B cell (primary cell): ENCODE results near the gene NUBPL. TPM values are rescaled to one million over a fixed set of nuclear protein-coding genes. Genes with fewer than 3 reads are reported as not detected.

Experiments used
- ATAC-seq: fragments of 200-7000 bp; cut with Tn5 transposase; one replicate; pipeline ENCODE4 v1.10.0; 2021; ENCODE audit warnings: low read depth, mild to moderate bottlenecking, moderate number of reproducible peaks, moderate library complexity
- CTCF ChIA-PET: fragments of 350-600 bp; sonication (Branson Sonifier 250); formaldehyde crosslinking; loops from one replicate; lab custom pipeline; 2021; ENCODE audit warnings: antibody characterized with exemption, inconsistent platforms; lab: Charles Lee
- POLR2A ChIA-PET: fragments of 350-600 bp; sonication (Branson Sonifier 250); formaldehyde crosslinking; loops from one replicate; lab custom pipeline; 2021; ENCODE audit warnings: antibody characterized with exemption; lab: Charles Lee
- DNase-seq: peaks from one replicate; pipeline ENCODE4 v3.0.0; 2013
- H2AFZ ChIP-seq: 2 replicates; pipeline ENCODE4 v1.6.1; 2012; ENCODE audit warnings: mild to moderate bottlenecking, low read depth, low read length; ENCODE audit not compliant: insufficient read depth, poor library complexity, severe bottlenecking
- H3K27ac ChIP-seq, 2 donors: 1 replicate in 1 of 2; 2 replicates in 1 of 2; pipeline ENCODE4 v1.5.1; 2012 to 2013; ENCODE audit warnings: low read length in 2 of 2, mild to moderate bottlenecking in 2 of 2, moderate library complexity in 1 of 2
- H3K27me3 ChIP-seq, 4 experiments: fragments of 200-600 bp in 1 of 4; sonication (generic) in 1 of 4; replicated peaks in 1 of 4; 1 replicate in 2 of 4; 2 replicates in 2 of 4; pipeline versions ENCODE4 v1.6.1 to v1.7.0; 2013 to 2016; ENCODE audit warnings: low read length in 3 of 4, mild to moderate bottlenecking in 2 of 4, mixed read lengths in 1 of 4, moderate library complexity in 1 of 4; ENCODE audit not compliant: insufficient read depth in 4 of 4, control insufficient read depth in 3 of 4; ENCODE audit errors: control extremely low read depth in 1 of 4
- H3K36me3 ChIP-seq, 2 experiments: replicated peaks in 1 of 2; 1 replicate in 1 of 2; 2 replicates in 1 of 2; pipeline versions ENCODE4 v1.6.1 to v1.7.1; 2013; ENCODE audit warnings: low read length in 1 of 2; ENCODE audit not compliant: insufficient read depth in 2 of 2, control insufficient read depth in 1 of 2; ENCODE audit errors: control extremely low read depth in 1 of 2, extremely low read depth in 1 of 2
- H3K4me1 ChIP-seq, 2 donors: fragments of 200-600 bp in 1 of 2; sonication (generic) in 1 of 2; 1 replicate in 1 of 2; 2 replicates in 1 of 2; pipeline versions ENCODE4 v1.5.1 to v1.6.1; 2013 to 2017; ENCODE audit warnings: low read length in 2 of 2; ENCODE audit not compliant: control insufficient read depth in 2 of 2, insufficient read depth in 2 of 2
- H3K4me2 ChIP-seq: replicated peaks from 2 replicates; pipeline ENCODE3; 2012; ENCODE audit warnings: mild to moderate bottlenecking, low read depth, low read length; ENCODE audit not compliant: poor library complexity, severe bottlenecking
- H3K4me3 ChIP-seq, 5 experiments: fragments of 200-600 bp in 1 of 5; sonication (generic) in 1 of 5; 1 replicate in 3 of 5; 2 replicates in 2 of 5; pipeline versions ENCODE4 v1.5.1 to v1.7.0; 2011 to 2016; ENCODE audit warnings: low read length in 4 of 5, mild to moderate bottlenecking in 4 of 5, low read depth in 2 of 5, control low read depth in 1 of 5, moderate library complexity in 1 of 5; ENCODE audit not compliant: insufficient read depth in 1 of 5; ENCODE audit errors: control extremely low read depth in 1 of 5, extremely low read depth in 1 of 5
- H3K79me2 ChIP-seq: fragments of 200-600 bp; sonication (generic); one replicate; pipeline ENCODE4 v1.6.0; 2016; ENCODE audit warnings: low read length; ENCODE audit not compliant: control insufficient read depth, insufficient read depth
- H3K9ac ChIP-seq: fragments of 200-600 bp; sonication (generic); 2 replicates; pipeline ENCODE4 v1.6.1; 2017; ENCODE audit warnings: mild to moderate bottlenecking, low read length, moderate library complexity
- H3K9me3 ChIP-seq, 3 donors: one replicate each; pipeline versions ENCODE4 v1.6.1 to v1.7.1; 2013; ENCODE audit warnings: low read length in 2 of 3; ENCODE audit not compliant: control insufficient read depth in 2 of 3, insufficient read depth in 1 of 3; ENCODE audit errors: control extremely low read depth in 1 of 3
- H4K20me1 ChIP-seq: 2 replicates; pipeline ENCODE4 v1.6.0; 2012; ENCODE audit warnings: mild to moderate bottlenecking, low read length; ENCODE audit not compliant: insufficient read depth, control insufficient read depth, poor library complexity, severe bottlenecking
- H3K27ac Mint-ChIP-seq: one replicate; pipeline ENCODE4 v1.8.0; 2021; ENCODE audit warnings: mixed read lengths
- H3K27me3 Mint-ChIP-seq: one replicate; pipeline ENCODE4 v1.8.0; 2021; ENCODE audit warnings: mixed read lengths
- H3K4me1 Mint-ChIP-seq: one replicate; pipeline ENCODE4 v1.8.0; 2021; ENCODE audit warnings: mixed read lengths
- H3K4me3 Mint-ChIP-seq: one replicate; pipeline ENCODE4 v1.8.0; 2021; ENCODE audit warnings: mixed read lengths
- H3K9me3 Mint-ChIP-seq: one replicate; pipeline ENCODE4 v1.8.0; 2022; ENCODE audit warnings: mixed read lengths; ENCODE audit not compliant: insufficient read depth
- CTCF ChIP-seq: fragments of 200-600 bp; IDR thresholded peaks from one replicate; pipeline ENCODE4 v1.8.0; 2022; ENCODE audit warnings: antibody characterized with exemption, mild to moderate bottlenecking
- EZH2 ChIP-seq: IDR thresholded peaks from 2 replicates; pipeline ENCODE4 v1.6.1; 2012; ENCODE audit warnings: borderline replicate concordance, low read depth, mild to moderate bottlenecking, moderate library complexity, low read length; ENCODE audit not compliant: insufficient read depth, poor library complexity, severe bottlenecking
- WGBS: methylation state at CpG from one replicate; pipeline ENCODE4 v1.1.5; 2013; ENCODE audit warnings: missing lambda C conversion rate; ENCODE audit not compliant: insufficient coverage; 5-methylcytosine and 5-hydroxymethylcytosine counted together
- intact Hi-C: fragments of 100-400 bp; cut with micrococcal nuclease; formaldehyde crosslinking; loops from one replicate; pipeline ENCODE4 v1.10.0; 2022
- polyA plus RNA-seq: library from polyadenylated mRNA; depleted of rRNA; stranded (reverse); fragments of >200 nt; gene quantifications from 2 replicates; pipeline ENCODE4 v1.2.3, GENCODE V29; 2012
- total RNA-seq, 2 donors: library from RNA; stranded (reverse); fragments of 120-200 nt in 1 of 2; gene quantifications; 1 replicate in 1 of 2; 2 replicates in 1 of 2; pipeline versions ENCODE4 v1.2.3 to v1.2.4, GENCODE V29; 2013 to 2022

Gene NUBPL
- total and polyA plus RNA-seq, 2 donors (not counting 1 experiment from before 2014, with no cell fraction given) = 1.9 to 14.2 TPM

GRCh38 chr14:31745741-31746140, 184.5 kb downstream of the NUBPL start:
- Histone ChIP-seq H3K27ac (no peak overlapping the region), H3K9me3 (peaks cover 10 to 30% (median 26%) of the 10 kb centered on the region in 3 donors), H3K9ac (no peak overlapping the region), H3K4me1 (no peaks in the 10 kb centered on the region), H3K4me2 (no peak overlapping the region), H3K4me3 (no peak overlapping the region), H3K36me3 (no peaks in the 10 kb centered on the region), H4K20me1 (no peaks in the 10 kb centered on the region), H3K79me2 (no peaks in the 10 kb centered on the region), H3K27me3 (no peaks in the 10 kb centered on the region), H2AFZ (no peak overlapping the region)
- POLR2A ChIA-PET = no interaction called here
- Mint-ChIP-seq H3K27me3 (no peaks in the 10 kb centered on the region), H3K4me1 (no peaks in the 10 kb centered on the region), H3K9me3 (peaks cover 15% of the 10 kb centered on the region), H3K4me3 (no peak overlapping the region), H3K27ac (no peak overlapping the region)
- DNase-seq = no peak
- no peak for ATAC-seq
- CTCF ChIA-PET = no interaction called here
- intact Hi-C loops = no loop called here
- TF ChIP-seq EZH2 (no peak), CTCF (no peak)
- 93% methylated on average over 2 of the region's 6 CpGs for WGBS

- ChIA-PET POLR2A (no interaction called here), CTCF (no interaction called here)
- Histone ChIP-seq H3K9ac (no peak overlapping the region), H3K27me3 (no peaks in the 10 kb centered on the region), H2AFZ (no peak overlapping the region), H3K4me2 (no peak overlapping the region), H3K4me3 (no peak overlapping the region), H4K20me1 (no peaks in the 10 kb centered on the region), H3K79me2 (no peaks in the 10 kb centered on the region), H3K36me3 (no peaks in the 10 kb centered on the region), H3K4me1 (no peaks in the 10 kb centered on the region), H3K9me3 (peaks cover 10 to 30% (median 28%) of the 10 kb centered on the region in 3 donors), H3K27ac (no peak overlapping the region)
- no peak for DNase-seq
- intact Hi-C loops = no loop called here
- no peak for TF ChIP-seq CTCF
- TF ChIP-seq EZH2 = no peak
- no peak for ATAC-seq
- Mint-ChIP-seq H3K4me3 (no peak overlapping the region), H3K27ac (no peak overlapping the region), H3K9me3 (peaks cover 12% of the 10 kb centered on the region), H3K4me1 (no peaks in the 10 kb centered on the region), H3K27me3 (no peaks in the 10 kb centered on the region)
- WGBS = no CpG with 5 or more reads among the region's 2 CpGs
These were observed 185.1 kb downstream of the NUBPL start for GRCh38 chr14:31746326-31746725.
